ENCODE results near the gene ERC2. TPM values are rescaled to one million over a fixed set of nuclear protein-coding genes. Genes with fewer than 3 reads are reported as not detected.

Gene ERC2
- total RNA-seq, 1 donor from 2014 or later = 1.1 TPM

GRCh38 chr3:56125358-56126005, 342.8 kb downstream of the ERC2 start:
- no peak for DNase-seq (ENCODE audit: low spot score)

GRCh38 chr3:56124546-56124945, 343.7 kb downstream of the ERC2 start:
- DNase-seq (ENCODE audit: low spot score) = no peak

- DNase-seq (ENCODE audit: low spot score) = no peak
Measured at GRCh38 chr3:56123487-56123886, 344.8 kb downstream of the ERC2 start.

GRCh38 chr3:56122911-56123310, 345.4 kb downstream of the ERC2 start:
- no peak for DNase-seq (ENCODE audit: low spot score)

GRCh38 chr3:56121716-56122115, 346.6 kb downstream of the ERC2 start:
- no peak for DNase-seq (ENCODE audit: low spot score)

- DNase-seq (ENCODE audit: low spot score) = no peak
Measured at GRCh38 chr3:56119575-56120349, 348.5 kb downstream of the ERC2 start.

GRCh38 chr3:56118968-56119367, 349.3 kb downstream of the ERC2 start:
- no peak for DNase-seq (ENCODE audit: low spot score)

GRCh38 chr3:56115698-56116097, 352.6 kb downstream of the ERC2 start:
- no peak for DNase-seq (ENCODE audit: low spot score)

- DNase-seq (ENCODE audit: low spot score) = no peak
Measured at GRCh38 chr3:56115199-56115598, 353.1 kb downstream of the ERC2 start.

GRCh38 chr3:56113908-56114307, 354.4 kb downstream of the ERC2 start:
- no peak for DNase-seq (ENCODE audit: low spot score)

- DNase-seq (ENCODE audit: low spot score) = no peak
Measured at GRCh38 chr3:56113231-56113630, 355.0 kb downstream of the ERC2 start.

GRCh38 chr3:56111606-56112304, 356.5 kb downstream of the ERC2 start:
- no peak for DNase-seq (ENCODE audit: low spot score)

GRCh38 chr3:56110886-56111285, 357.4 kb downstream of the ERC2 start:
- no peak for DNase-seq (ENCODE audit: low spot score)

- DNase-seq (ENCODE audit: low spot score) = no peak
Measured at GRCh38 chr3:56107157-56107556, 361.1 kb downstream of the ERC2 start.

GRCh38 chr3:56102032-56102431, 366.2 kb downstream of the ERC2 start:
- DNase-seq (ENCODE audit: low spot score) = no peak

- DNase-seq (ENCODE audit: low spot score) = no peak
Measured at GRCh38 chr3:56101576-56101975, 366.7 kb downstream of the ERC2 start.

- no peak for DNase-seq (ENCODE audit: low spot score)
Measured at GRCh38 chr3:56096999-56097398, 371.3 kb downstream of the ERC2 start.

- DNase-seq (ENCODE audit: low spot score) = no peak
Measured at GRCh38 chr3:56094170-56094569, 374.1 kb downstream of the ERC2 start.

- DNase-seq (ENCODE audit: low spot score) = no peak
Measured at GRCh38 chr3:56089739-56090138, 378.5 kb downstream of the ERC2 start.

GRCh38 chr3:56087451-56088053, 380.7 kb downstream of the ERC2 start:
- no peak for DNase-seq (ENCODE audit: low spot score)

GRCh38 chr3:56086355-56086754, 381.9 kb downstream of the ERC2 start:
- no peak for DNase-seq (ENCODE audit: low spot score)

- no peak for DNase-seq (ENCODE audit: low spot score)
Measured at GRCh38 chr3:56081246-56081645, 387.0 kb downstream of the ERC2 start.
